GM12878 (cell line): ENCODE data around the gene PCNX1. TPM values are rescaled to one million over a fixed set of nuclear protein-coding genes. Genes with fewer than 3 reads are reported as not detected.

Source experiments
- ATAC-seq: fragments of 200-7000 bp; cut with Tn5 transposase; 3 replicates; pipeline ENCODE4 v1.9.1; 2020; ENCODE audit warnings: mild to moderate bottlenecking, moderate library complexity
- BruUV-seq: library from RNA; stranded (reverse); fragments of 400-500 nt; replicated peaks from 2 replicates; lab custom pipeline; 2021; lab: Mats Ljungman, UMichigan
- CTCF ChIA-PET: fragments of 300-600 bp; sonication (Branson Sonifier 250); formaldehyde crosslinking; extraction: SDS; loops from one replicate; lab custom pipeline; 2021; ENCODE audit warnings: inconsistent platforms; lab: Yijun Ruan, JAX
- POLR2A ChIA-PET: fragments of 350-600 bp; formaldehyde crosslinking; extraction: SDS; loops from one replicate; lab custom pipeline; 2021; ENCODE audit warnings: inconsistent platforms; lab: Charles Lee
- RAD21 ChIA-PET: fragments of 300-600 bp; sonication (Branson Sonifier 250); formaldehyde crosslinking; loops from one replicate; lab custom pipeline; 2023; ENCODE audit warnings: antibody characterized with exemption; ENCODE audit not compliant: unreplicated experiment; lab: Charles Lee
- SMC1A ChIA-PET: fragments of 300-600 bp; sonication (Branson Sonifier 250); formaldehyde crosslinking; loops from one replicate; lab custom pipeline; 2023; ENCODE audit not compliant: unreplicated experiment, uncharacterized antibody; lab: Charles Lee
- DNase-seq: peaks from one replicate; pipeline ENCODE4 v3.0.0-alpha.2; 2011; ENCODE audit warnings: low read depth, low spot score
- FAIRE-seq: peaks from 3 replicates; lab custom pipeline; 2011; peaks lifted over from hg19 to GRCh38; lab: Jason Lieb, UNC
- H2AFZ ChIP-seq: 2 replicates; pipeline ENCODE4 v1.6.0; 2011; ENCODE audit warnings: low read depth, low read length, control low read depth; ENCODE audit not compliant: control insufficient read depth
- H3K27ac ChIP-seq: 2 replicates; pipeline ENCODE4 v1.5.1; 2011; ENCODE audit warnings: control low read depth; ENCODE audit not compliant: control insufficient read depth, insufficient read depth
- H3K27me3 ChIP-seq, 2 experiments: replicated peaks in 1 of 2; 2 replicates each; pipeline versions ENCODE4 v1.6.0 to v1.6.1; 2011; ENCODE audit warnings: low read length in 1 of 2; ENCODE audit not compliant: control insufficient read depth in 2 of 2, insufficient read depth in 2 of 2
- H3K36me3 ChIP-seq, 2 experiments: 2 replicates each; pipeline ENCODE4 v1.5.1; 2011; ENCODE audit warnings: low read length in 1 of 2; ENCODE audit not compliant: control insufficient read depth in 2 of 2, insufficient read depth in 2 of 2
- H3K4me1 ChIP-seq: 2 replicates; pipeline ENCODE4 v1.6.1; 2011; ENCODE audit warnings: mild to moderate bottlenecking, low read length, moderate library complexity, mixed read lengths; ENCODE audit not compliant: control insufficient read depth, insufficient read depth
- H3K4me2 ChIP-seq: 2 replicates; pipeline ENCODE4 v1.6.0; 2011; ENCODE audit warnings: control low read depth; ENCODE audit not compliant: control insufficient read depth, insufficient read depth
- H3K4me3 ChIP-seq: fragments of 200-600 bp; sonication (generic); 2 replicates; pipeline ENCODE4 v1.5.1; 2016
- H3K79me2 ChIP-seq: 2 replicates; pipeline ENCODE4 v1.6.0; 2011; ENCODE audit warnings: low read length; ENCODE audit not compliant: control insufficient read depth, insufficient read depth
- H3K9ac ChIP-seq: 2 replicates; pipeline ENCODE4 v1.8.0; 2011; ENCODE audit warnings: low read length, control low read depth, mixed read lengths; ENCODE audit not compliant: control insufficient read depth, insufficient read depth
- H3K9me3 ChIP-seq: replicated peaks from 3 replicates; pipeline ENCODE4 v1.5.1; 2011; ENCODE audit warnings: mild to moderate bottlenecking, low read length; ENCODE audit not compliant: control insufficient read depth, insufficient read depth
- H4K20me1 ChIP-seq: 2 replicates; pipeline ENCODE4 v1.6.0; 2011; ENCODE audit not compliant: control insufficient read depth, insufficient read depth
- BHLHE40 ChIP-seq, 2 experiments: fragments of 450-650 bp in 1 of 2; IDR thresholded peaks; 2 replicates each; pipeline ENCODE4 v1.6.1; 2011 to 2017; ENCODE audit warnings: low read depth in 2 of 2, borderline replicate concordance in 1 of 2, improper control_type of control experiment in 1 of 2, low read length in 1 of 2, mild to moderate bottlenecking in 1 of 2
- CBX5 ChIP-seq: sonication (generic); IDR thresholded peaks from 2 replicates; pipeline ENCODE4 v1.6.1; 2016; ENCODE audit warnings: low read depth, moderate library complexity, mild to moderate bottlenecking, inconsistent platforms
- EGR1 ChIP-seq, 2 experiments: IDR thresholded peaks; 1 replicate in 1 of 2; 2 replicates in 1 of 2; pipeline ENCODE4 v1.6.1; 2011 to 2012; ENCODE audit warnings: low read depth in 2 of 2, low read length in 2 of 2, borderline replicate concordance in 1 of 2, mild to moderate bottlenecking in 1 of 2, moderate library complexity in 1 of 2
- NR2C1 ChIP-seq: fragments of 450-650 bp; IDR thresholded peaks from 2 replicates; pipeline ENCODE4 v1.6.1; 2017; ENCODE audit warnings: antibody characterized with exemption, mild to moderate bottlenecking, moderate library complexity
- PML ChIP-seq: IDR thresholded peaks from 2 replicates; pipeline ENCODE4 v1.6.1; 2012; ENCODE audit warnings: low read length, inconsistent platforms
- RAD51 ChIP-seq: fragments of 450-650 bp; IDR thresholded peaks from 2 replicates; pipeline ENCODE4 v1.6.1; 2016; ENCODE audit warnings: moderate library complexity, mild to moderate bottlenecking, inconsistent platforms
- SREBF2 ChIP-seq: IDR thresholded peaks from 2 replicates; pipeline ENCODE4 v1.6.1; 2012; ENCODE audit warnings: mild to moderate bottlenecking, low read length
- TCF3 ChIP-seq: IDR thresholded peaks from 2 replicates; pipeline ENCODE4 v1.6.1; 2012; ENCODE audit warnings: low read depth, mild to moderate bottlenecking, low read length, borderline replicate concordance; ENCODE audit not compliant: insufficient read depth
- ZNF207 ChIP-seq: fragments of 450-650 bp; IDR thresholded peaks from 2 replicates; pipeline ENCODE4 v1.6.1; 2014; ENCODE audit warnings: antibody characterized with exemption, mild to moderate bottlenecking, borderline replicate concordance
- ZNF217 ChIP-seq: fragments of 450-650 bp; IDR thresholded peaks from 2 replicates; pipeline ENCODE4 v1.6.1; 2017; ENCODE audit warnings: antibody characterized with exemption, mild to moderate bottlenecking
- WGBS: methylation state at CpG from one replicate; pipeline ENCODE4 v1.1.6; 2016; ENCODE audit warnings: low lambda C conversion rate; ENCODE audit not compliant: insufficient replicate concordance, insufficient coverage; ENCODE audit errors: missing lambda C conversion rate; 5-methylcytosine and 5-hydroxymethylcytosine counted together
- in situ Hi-C: fragments of 300-500 bp; cut with MboI; formaldehyde crosslinking; loops from 9 replicates; pipeline ENCODE4 v1.14.3; 2018; ENCODE audit warnings: mixed read lengths
- intact Hi-C: fragments of 100-400 bp; cut with micrococcal nuclease; formaldehyde crosslinking; loops from one replicate; pipeline ENCODE4 v1.14.2; 2022; ENCODE audit not compliant: unreplicated experiment
- polyA plus RNA-seq, 11 experiments: library from polyadenylated mRNA; depleted of rRNA in 4 of 11; unstranded in 6 of 11; stranded (reverse) in 5 of 11; fragments of >200 nt; fragmentation: Nextera tagmentation in 4 of 11; fragmentation: Illumina TruSeq in 1 of 11; extraction: Ambion mirVana in 4 of 11; extraction: Trizol in 1 of 11; gene quantifications; 1 replicate in 1 of 11; 2 replicates in 10 of 11; pipeline versions ENCODE4 v1.2.1 to v1.2.3, GENCODE V29; 2011 to 2016; ENCODE audit warnings: inconsistent platforms in 2 of 11, missing spikeins in 2 of 11, low read depth in 1 of 11
- total RNA-seq, 4 experiments: library from RNA; depleted of rRNA in 3 of 4; stranded (reverse); fragments of >200 nt in 3 of 4; fragmentation: Illumina TruSeq in 1 of 4; extraction: Trizol in 1 of 4; gene quantifications; 2 replicates each; pipeline versions ENCODE4 v1.2.1 to v1.2.3, GENCODE V29; 2013 to 2021

The PCNX1 gene
- total and polyA plus RNA-seq, 10 of the 15 experiments (the other 5 are each of a cell fraction or from before 2014, with no cell fraction given) = 4.6 to 53.9 (median 20.5) TPM

DNA sequence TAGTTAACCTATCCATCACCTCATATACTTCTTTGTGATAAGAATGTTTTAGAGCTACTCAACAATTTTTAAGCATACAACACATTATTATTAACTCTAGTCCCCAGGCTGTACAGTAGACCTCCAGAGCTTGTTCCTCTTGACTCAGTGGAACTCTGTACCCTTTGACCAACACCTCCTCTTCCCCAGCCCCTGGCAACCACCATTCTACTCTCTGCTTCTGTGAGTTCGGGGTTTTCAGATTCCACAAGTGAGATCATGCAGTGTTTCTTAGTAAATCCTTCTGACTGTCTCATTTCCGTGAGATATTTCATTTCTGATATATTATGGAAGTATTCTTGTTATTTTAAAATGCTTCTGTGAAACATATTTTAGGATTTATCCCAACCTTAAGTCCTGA lies 200.7 kb downstream of the PCNX1 start:
- BruUV-seq = no TSS peak
- RAD21 ChIA-PET = interaction anchor here (0.9 to 1.1 kb wide), 3 partner anchors 12 to 156 kb away, joined by 3 to 4 read pairs (median 4); no protein-coding TSS in a partner anchor
- no peak overlapping the region for H3K27ac ChIP-seq
- no peaks in the 10 kb centered on the region for H3K79me2 ChIP-seq
- CTCF ChIA-PET = interaction anchor here (0.6 to 1.7 kb wide), 7 partner anchors 11 to 747 kb away, joined by 3 to 5 read pairs (median 3); no protein-coding TSS in a partner anchor
- H3K36me3 ChIP-seq = peaks cover 11 to 21% of the 10 kb centered on the region in 2 experiments
- no peak overlapping the region for H3K4me2 ChIP-seq
- H4K20me1 ChIP-seq = no peaks in the 10 kb centered on the region
- no peak overlapping the region for H2AFZ ChIP-seq
- H3K9ac ChIP-seq = no peak overlapping the region
- FAIRE-seq (no peak), ATAC-seq (no peak), DNase-seq (no peak)
- POLR2A ChIA-PET = interaction anchor here (0.6 kb wide), 1 partner anchor 182 kb away, joined by 4 read pairs; no protein-coding TSS in a partner anchor
- no peaks in the 10 kb centered on the region for H3K4me1 ChIP-seq
- SMC1A ChIA-PET = interaction anchor here (0.8 to 1.4 kb wide), 4 partner anchors 12 to 747 kb away, joined by 3 to 5 read pairs (median 4); no protein-coding TSS in a partner anchor
- no peak overlapping the region for H3K4me3 ChIP-seq
- 97% methylated on average over 2 of the region's 2 CpGs for WGBS
- in situ Hi-C loops = no loop called here
- H3K9me3 ChIP-seq = no peaks in the 10 kb centered on the region
- H3K27me3 ChIP-seq = no peaks in the 10 kb centered on the region
- intact Hi-C loops = no loop called here
- TF ChIP-seq ZNF217 = no peak
- TF ChIP-seq TCF3 = no peak
- no peak for TF ChIP-seq CBX5
- no peak for TF ChIP-seq RAD51
- TF ChIP-seq BHLHE40 (IDR thresholded peaks at IDR 0.05; ENCODE audit: borderline replicate concordance in 1 of 2, low read depth in 2 of 2, low read length in 1 of 2) = no peak
- TF ChIP-seq EGR1 (IDR thresholded peaks at IDR 0.05; ENCODE audit: borderline replicate concordance in 1 of 2, low read depth in 2 of 2, low read length in 2 of 2) = no peak
- TF ChIP-seq ZNF207 = no peak
- TF ChIP-seq NR2C1 = no peak
- TF ChIP-seq PML = no peak
- no peak for TF ChIP-seq SREBF2
